Adrenal gland (tissue), 5 donors: ENCODE results near the gene ARL10.

Experiments used
- POLR2A ChIP-seq, 2 donors: fragments of 450-650 bp; IDR thresholded peaks; one replicate each; pipeline ENCODE4 v1.6.1; 2017; ENCODE audit warnings: antibody characterized with exemption in 2 of 2, mild to moderate bottlenecking in 2 of 2, moderate library complexity in 1 of 2
- TF ChIP-seq, protein P1 (sequence below), 6 experiments: fragments of 450-650 bp in 4 of 6; fragments of 200-600 bp in 2 of 6; sonication (generic) in 1 of 6; IDR thresholded peaks; 1 replicate in 5 of 6; 2 replicates in 1 of 6; pipeline versions ENCODE4 v1.5.1 to v1.8.0; 2016 to 2021; ENCODE audit warnings: antibody characterized with exemption in 6 of 6, mild to moderate bottlenecking in 2 of 6, moderate library complexity in 1 of 6
- donor health status: DM: no; HTN: no; CAD: no.

DNA sequence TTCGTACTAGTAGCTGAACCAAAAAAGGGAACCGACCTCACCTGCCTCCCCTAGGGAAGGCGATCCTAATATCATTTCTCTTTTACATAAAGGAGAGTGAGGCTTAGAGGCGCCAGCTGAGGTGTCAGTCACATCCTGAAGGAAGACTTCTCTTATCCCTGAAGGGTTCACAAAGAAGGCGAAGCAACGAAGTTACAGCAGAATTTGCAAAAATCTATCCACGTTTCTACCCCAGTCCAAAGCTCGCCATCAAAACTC, 3.1 kb upstream of the ARL10 start:
- TF ChIP-seq, protein P1, sequence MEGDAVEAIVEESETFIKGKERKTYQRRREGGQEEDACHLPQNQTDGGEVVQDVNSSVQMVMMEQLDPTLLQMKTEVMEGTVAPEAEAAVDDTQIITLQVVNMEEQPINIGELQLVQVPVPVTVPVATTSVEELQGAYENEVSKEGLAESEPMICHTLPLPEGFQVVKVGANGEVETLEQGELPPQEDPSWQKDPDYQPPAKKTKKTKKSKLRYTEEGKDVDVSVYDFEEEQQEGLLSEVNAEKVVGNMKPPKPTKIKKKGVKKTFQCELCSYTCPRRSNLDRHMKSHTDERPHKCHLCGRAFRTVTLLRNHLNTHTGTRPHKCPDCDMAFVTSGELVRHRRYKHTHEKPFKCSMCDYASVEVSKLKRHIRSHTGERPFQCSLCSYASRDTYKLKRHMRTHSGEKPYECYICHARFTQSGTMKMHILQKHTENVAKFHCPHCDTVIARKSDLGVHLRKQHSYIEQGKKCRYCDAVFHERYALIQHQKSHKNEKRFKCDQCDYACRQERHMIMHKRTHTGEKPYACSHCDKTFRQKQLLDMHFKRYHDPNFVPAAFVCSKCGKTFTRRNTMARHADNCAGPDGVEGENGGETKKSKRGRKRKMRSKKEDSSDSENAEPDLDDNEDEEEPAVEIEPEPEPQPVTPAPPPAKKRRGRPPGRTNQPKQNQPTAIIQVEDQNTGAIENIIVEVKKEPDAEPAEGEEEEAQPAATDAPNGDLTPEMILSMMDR (IDR thresholded peaks at IDR 0.05): no peak
- TF ChIP-seq POLR2A (IDR thresholded peaks at IDR 0.05): no peak
